Measurements from ENCODE around the gene CCDC50. TPM values are rescaled to one million over a fixed set of nuclear protein-coding genes. Genes with fewer than 3 reads are reported as not detected.

Gene CCDC50
- total and polyA plus RNA-seq, 2 donors (not counting 3 experiments of a cell fraction or from before 2014, with no cell fraction given) = 44.4 to 137 TPM

- Histone ChIP-seq H3K9ac (replicated peaks; ENCODE audit: extremely low read depth, insufficient read depth, low read length) (no peak overlapping the region), H3K9me3 (replicated peaks; ENCODE audit: control insufficient read depth, insufficient read depth, low read length) (no peaks in the 10 kb centered on the region), H3K4me2 (ENCODE audit: insufficient read depth, low read length) (no peak overlapping the region), H3K79me2 (ENCODE audit: control insufficient read depth, insufficient read depth, low read length) (peaks cover 99% of the 10 kb centered on the region), H3K27ac (ENCODE audit: insufficient read depth, low read depth, low read length) (no peak overlapping the region), H4K20me1 (replicated peaks; ENCODE audit: control insufficient read depth, extremely low read depth, insufficient read depth, low read length) (peaks cover 2% of the 10 kb centered on the region), H3K4me3 (replicated peaks in 1 of 3; ENCODE audit: insufficient read depth in 1 of 3, low read depth in 1 of 3, low read length in 3 of 3) (no peak overlapping the region), H2AFZ (ENCODE audit: low read depth, low read length) (no peak overlapping the region), H3K9me1 (replicated peaks; ENCODE audit: control insufficient read depth, extremely low read depth, insufficient read depth, low read length) (no peaks in the 10 kb centered on the region), H3K27me3 (ENCODE audit: control insufficient read depth in 2 of 2, insufficient read depth in 2 of 2, low read length in 2 of 2) (no peaks in the 10 kb centered on the region), H3K36me3 (ENCODE audit: control insufficient read depth in 2 of 2, extremely low read depth in 1 of 2, insufficient read depth in 2 of 2, low read length in 2 of 2) (peaks cover 0 to 2% of the 10 kb centered on the region in 2 experiments), H3K4me1 (ENCODE audit: control insufficient read depth, extremely low read depth, insufficient read depth, low read length) (peaks cover 37% of the 10 kb centered on the region)
- DNase-seq (ENCODE audit: low read depth, low spot score) = no peak
- no TSS peak for BruUV-seq (replicated peaks)
- intact Hi-C loops (cut with micrococcal nuclease) = no loop called here
- no peak for FAIRE-seq
- no peak for TF ChIP-seq CTCF (IDR thresholded peaks at IDR 0.05; ENCODE audit: extremely low read depth in 1 of 2, insufficient read depth in 1 of 2, low read depth in 1 of 2, low read length in 2 of 2)
- TF ChIP-seq EZH2 (IDR thresholded peaks at IDR 0.05; ENCODE audit: borderline replicate concordance, low read depth, low read length, severe bottlenecking) = no peak
- TF ChIP-seq MYC (IDR thresholded peaks at IDR 0.05; ENCODE audit: low read depth, low read length) = no peak
- no peak for TF ChIP-seq MAX (IDR thresholded peaks at IDR 0.05; ENCODE audit: insufficient read depth, insufficient read length)
- no peak for TF ChIP-seq JUN (IDR thresholded peaks at IDR 0.05; ENCODE audit: borderline replicate concordance, insufficient read depth, insufficient read length, low read depth)
- no peak for TF ChIP-seq POLR2A (IDR thresholded peaks at IDR 0.05; ENCODE audit: low read depth, low read length)
- no peak for TF ChIP-seq FOS (IDR thresholded peaks at IDR 0.05; ENCODE audit: borderline replicate concordance, insufficient read depth, low read length)
- TF ChIP-seq GATA2 (IDR thresholded peaks at IDR 0.05; ENCODE audit: insufficient read depth, insufficient read length, low read depth, low read length) = no peak
- TF ChIP-seq POLR2AphosphoS5 (IDR thresholded peaks at IDR 0.05; ENCODE audit: insufficient read depth, low read depth, low read length) = no peak
- ChIA-PET CTCF (interaction anchor here (1.0 to 2.8 kb wide), 2 partner anchors 13 to 24 kb away, joined by 3 to 11 read pairs; no protein-coding TSS in a partner anchor), POLR2A (no interaction called here)
- dilution Hi-C loops (cut with MboI; ENCODE audit: extremely low pct_ligation_motif_present, low sequenced_read_pairs) = no loop called here
These were observed 13.2 kb downstream of the CCDC50 start for GRCh38 chr3:191342411-191342810.

Measured in endothelial cell of umbilical vein (primary cell).